GM21717 (cell line): Measurements from ENCODE around the gene LRP1.

Source experiments
- ATAC-seq: cut with Tn5 transposase; IDR thresholded peaks from one replicate; pipeline ENCODE4 v1.9.1; 2021; ENCODE audit warnings: mild to moderate bottlenecking, moderate library complexity; ENCODE audit not compliant: unreplicated experiment

The LRP1 gene

DNA sequence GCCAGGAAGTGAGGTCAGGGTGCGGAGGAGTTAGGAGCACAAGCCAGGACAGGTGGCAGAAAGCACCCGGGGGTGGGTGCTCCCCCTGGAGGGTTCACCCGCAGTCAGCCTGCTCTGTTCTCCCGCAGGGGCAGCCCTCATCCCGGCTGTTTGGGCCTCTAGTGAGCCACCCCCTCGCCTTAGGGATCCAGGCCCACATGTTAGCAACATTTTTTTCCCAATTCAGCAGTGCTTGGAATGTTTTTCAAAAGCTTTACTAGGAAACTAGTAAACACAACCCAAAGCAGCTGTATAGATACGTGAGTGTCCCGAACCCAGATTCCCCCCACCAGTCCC, 59.8 kb downstream of the LRP1 start:
- ATAC-seq, result no peak

DNA sequence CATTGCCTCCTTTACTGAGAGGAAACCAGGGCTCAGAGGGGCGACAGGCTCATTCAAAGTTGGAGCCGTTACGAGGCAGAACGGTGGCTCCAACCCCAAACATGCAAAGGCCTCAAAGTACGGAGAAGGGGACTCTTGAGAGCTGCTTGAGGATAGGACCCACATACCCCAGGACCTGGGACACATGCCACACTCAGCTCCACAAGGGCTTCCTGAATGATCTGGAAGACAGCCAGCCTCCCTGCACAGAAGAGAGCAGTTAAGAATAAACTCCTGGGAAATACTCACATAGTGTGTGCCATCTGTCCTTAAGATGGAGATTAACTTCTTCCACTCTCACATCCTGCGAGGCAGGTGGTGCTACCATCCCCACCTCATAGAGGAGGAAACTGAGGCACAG, 61.8 kb downstream of the LRP1 start:
- no peak for ATAC-seq

DNA sequence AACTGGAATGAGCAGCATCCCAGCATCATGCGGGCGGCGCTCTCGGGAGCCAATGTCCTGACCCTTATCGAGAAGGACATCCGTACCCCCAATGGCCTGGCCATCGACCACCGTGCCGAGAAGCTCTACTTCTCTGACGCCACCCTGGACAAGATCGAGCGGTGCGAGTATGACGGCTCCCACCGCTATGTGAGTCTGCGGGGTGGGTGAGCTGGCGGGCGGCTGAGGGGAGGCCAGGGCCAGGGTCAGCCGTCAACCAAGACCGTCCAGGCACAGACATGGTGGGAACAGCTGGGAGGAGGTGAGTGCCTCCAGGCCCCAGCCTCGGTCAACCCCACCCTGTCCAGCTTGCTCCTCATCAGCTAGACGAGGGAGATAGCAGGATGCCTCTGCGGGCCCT, 62.5 kb downstream of the LRP1 start:
- no peak for ATAC-seq

DNA sequence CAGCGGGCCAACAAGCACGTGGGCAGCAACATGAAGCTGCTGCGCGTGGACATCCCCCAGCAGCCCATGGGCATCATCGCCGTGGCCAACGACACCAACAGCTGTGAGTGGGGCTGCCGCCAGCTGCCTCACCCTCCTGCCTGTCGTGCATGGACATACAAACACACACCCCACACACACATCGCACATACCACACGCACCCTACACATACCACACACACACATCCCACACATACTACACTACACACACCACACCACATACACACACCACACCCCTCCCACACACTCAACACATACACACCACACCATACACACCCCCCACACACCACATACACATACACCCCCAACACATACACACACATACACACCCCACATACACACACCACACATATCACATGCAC, 63.1 kb downstream of the LRP1 start:
- no peak for ATAC-seq

DNA sequence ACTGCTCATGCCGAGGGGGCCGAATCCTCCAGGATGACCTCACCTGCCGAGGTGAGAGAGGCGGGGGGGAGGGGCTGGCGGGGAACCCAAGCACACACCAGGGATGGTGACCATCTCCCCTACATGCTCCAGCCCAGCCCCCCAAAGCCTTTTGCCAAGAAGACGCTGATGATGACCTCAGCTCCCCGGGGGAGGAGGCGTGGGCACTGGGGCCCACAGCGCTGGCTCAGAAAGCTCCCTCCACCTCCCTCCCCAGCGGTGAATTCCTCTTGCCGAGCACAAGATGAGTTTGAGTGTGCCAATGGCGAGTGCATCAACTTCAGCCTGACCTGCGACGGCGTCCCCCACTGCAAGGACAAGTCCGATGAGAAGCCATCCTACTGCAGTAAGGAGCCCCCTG, 64.6 kb downstream of the LRP1 start:
- no peak for ATAC-seq

DNA sequence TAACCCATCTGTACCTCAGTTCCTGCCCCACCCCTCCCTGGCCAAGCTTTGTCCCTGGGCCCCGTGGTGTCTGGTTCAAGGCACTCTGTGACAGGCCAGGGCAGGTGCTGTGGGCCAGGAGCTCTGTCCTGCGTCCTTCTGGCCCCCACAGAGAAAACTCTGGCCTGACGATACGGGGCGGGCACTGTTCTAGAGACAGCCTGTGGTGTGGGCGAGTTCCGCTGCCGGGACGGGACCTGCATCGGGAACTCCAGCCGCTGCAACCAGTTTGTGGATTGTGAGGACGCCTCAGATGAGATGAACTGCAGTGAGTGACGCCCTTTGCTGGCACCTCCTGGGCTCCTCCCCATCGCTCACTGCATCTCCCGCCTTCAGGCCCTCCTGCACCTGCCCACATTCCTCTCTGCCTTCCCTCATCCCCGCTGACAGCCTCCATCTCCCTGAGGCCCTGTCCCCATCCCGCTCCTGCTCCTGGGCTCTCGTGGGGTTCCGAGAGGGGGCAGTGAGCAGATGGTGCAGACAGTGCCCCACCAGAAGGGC, 65.5 kb downstream of the LRP1 start:
- ATAC-seq, result no peak

DNA sequence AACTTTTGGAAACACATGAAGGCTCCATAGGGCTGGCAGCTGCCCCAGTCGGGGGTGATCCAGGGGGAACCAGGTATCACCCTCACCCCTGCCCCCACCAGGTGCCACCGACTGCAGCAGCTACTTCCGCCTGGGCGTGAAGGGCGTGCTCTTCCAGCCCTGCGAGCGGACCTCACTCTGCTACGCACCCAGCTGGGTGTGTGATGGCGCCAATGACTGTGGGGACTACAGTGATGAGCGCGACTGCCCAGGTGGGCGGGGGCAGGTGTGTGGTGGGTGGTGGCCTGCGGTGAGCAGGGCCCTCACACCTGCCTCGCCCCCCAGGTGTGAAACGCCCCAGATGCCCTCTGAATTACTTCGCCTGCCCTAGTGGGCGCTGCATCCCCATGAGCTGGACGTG, 66.0 kb downstream of the LRP1 start:
- no peak for ATAC-seq

DNA sequence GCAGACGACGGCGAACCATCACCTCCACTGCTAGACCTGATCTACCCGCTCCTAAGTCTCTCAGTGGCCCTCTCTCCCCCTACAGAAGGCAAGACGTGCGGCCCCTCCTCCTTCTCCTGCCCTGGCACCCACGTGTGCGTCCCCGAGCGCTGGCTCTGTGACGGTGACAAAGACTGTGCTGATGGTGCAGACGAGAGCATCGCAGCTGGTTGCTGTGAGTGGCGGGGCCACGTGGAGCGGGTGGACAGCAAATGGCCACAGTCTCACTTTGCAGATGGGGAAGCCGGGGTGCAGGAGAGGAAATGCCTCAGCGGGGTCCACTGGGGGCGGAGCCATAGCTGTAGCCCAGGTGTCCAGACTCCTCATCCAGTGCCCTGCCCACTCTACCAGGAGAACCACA, 66.9 kb downstream of the LRP1 start:
- no peak for ATAC-seq

DNA sequence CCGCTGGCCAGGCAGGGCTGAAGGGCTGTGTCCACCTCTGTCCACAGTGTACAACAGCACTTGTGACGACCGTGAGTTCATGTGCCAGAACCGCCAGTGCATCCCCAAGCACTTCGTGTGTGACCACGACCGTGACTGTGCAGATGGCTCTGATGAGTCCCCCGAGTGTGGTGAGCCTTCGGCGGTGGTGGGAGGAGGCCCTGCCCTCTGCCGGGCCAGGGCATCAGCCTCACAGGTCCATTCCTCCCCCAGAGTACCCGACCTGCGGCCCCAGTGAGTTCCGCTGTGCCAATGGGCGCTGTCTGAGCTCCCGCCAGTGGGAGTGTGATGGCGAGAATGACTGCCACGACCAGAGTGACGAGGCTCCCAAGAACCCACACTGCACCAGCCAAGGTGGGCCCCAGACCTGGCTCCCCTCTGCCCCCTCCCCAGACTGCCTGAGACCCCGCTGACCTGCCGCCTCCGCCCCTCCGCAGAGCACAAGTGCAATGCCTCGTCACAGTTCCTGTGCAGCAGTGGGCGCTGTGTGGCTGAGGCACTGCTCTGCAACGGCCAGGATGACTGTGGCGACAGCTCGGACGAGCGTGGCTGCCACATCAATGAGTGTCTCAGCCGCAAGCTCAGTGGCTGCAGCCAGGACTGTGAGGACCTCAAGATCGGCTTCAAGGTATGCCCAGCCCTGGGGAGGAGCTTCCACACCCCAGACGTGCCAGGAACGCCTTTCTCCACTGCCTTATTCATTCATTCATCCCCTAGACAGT, 67.5 kb downstream of the LRP1 start:
- no peak for ATAC-seq

DNA sequence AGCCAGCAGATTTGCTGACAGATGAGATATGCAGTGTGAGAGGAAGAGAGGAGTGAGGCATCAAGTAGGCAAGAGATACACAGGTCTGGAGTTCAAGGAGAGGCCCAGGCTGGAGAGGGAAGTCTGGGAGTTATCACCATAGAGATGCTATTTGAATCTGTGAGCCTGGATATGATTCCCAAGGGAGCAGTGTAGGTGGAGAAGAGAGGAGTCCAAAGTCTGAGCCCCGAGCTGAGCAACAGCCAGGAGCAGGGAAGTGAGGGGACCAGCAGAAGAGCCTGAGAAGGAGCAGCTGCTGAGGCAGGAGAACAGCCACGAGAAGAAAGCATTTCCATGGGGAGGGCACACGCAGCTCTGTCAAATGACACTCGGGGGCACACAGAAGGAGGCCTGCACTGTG, 68.2 kb downstream of the LRP1 start:
- ATAC-seq, result no peak

DNA sequence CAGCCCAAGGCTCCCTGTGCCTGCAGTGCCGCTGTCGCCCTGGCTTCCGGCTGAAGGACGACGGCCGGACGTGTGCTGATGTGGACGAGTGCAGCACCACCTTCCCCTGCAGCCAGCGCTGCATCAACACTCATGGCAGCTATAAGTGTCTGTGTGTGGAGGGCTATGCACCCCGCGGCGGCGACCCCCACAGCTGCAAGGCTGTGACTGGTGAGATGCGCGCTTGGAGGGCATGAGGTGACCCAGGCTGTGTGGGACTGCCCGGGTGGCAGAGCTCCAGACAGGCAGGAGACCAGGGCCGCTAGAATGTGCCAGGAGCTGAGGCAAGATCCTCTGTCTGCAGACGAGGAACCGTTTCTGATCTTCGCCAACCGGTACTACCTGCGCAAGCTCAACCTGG, 68.7 kb downstream of the LRP1 start:
- ATAC-seq, result no peak

DNA sequence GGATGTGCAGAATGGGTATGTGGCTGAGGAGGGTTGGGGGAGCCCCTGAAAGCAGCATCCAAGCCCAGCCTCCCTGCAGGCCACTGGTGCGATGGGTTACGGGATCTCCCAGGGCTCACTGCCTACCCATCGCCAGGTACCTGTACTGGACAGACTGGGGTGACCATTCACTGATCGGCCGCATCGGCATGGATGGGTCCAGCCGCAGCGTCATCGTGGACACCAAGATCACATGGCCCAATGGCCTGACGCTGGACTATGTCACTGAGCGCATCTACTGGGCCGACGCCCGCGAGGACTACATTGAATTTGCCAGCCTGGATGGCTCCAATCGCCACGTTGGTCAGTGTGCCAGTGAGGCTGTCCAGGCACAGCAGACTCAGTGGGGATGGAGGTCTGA, 70.0 kb downstream of the LRP1 start:
- no peak for ATAC-seq

DNA sequence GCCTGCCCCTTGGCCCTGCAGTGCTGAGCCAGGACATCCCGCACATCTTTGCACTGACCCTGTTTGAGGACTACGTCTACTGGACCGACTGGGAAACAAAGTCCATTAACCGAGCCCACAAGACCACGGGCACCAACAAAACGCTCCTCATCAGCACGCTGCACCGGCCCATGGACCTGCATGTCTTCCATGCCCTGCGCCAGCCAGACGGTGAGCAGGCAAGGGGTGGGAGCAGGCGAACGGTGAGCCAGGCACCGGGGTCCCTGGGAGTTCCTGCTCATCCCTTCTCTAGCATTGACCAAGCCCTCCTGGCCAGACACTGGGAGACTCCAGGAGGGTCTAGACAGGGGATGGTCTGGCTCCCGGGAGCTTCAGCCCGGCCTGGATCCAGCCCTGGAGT, 70.9 kb downstream of the LRP1 start:
- no peak for ATAC-seq

DNA sequence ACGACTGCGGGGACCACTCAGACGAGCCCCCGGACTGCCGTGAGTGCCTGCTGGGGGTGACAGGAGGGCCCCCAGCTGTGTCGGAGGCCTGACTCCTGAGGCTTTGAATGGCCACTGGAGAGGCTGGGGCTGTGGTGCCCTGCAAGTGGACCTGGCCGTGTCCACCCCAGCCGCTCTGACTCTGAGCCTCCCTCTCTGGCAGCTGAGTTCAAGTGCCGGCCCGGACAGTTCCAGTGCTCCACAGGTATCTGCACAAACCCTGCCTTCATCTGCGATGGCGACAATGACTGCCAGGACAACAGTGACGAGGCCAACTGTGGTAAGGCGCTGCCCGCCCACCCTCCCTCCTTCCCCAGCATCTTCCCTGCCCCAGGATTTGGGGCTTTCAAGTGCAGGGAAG, 72.2 kb downstream of the LRP1 start:
- no peak for ATAC-seq

DNA sequence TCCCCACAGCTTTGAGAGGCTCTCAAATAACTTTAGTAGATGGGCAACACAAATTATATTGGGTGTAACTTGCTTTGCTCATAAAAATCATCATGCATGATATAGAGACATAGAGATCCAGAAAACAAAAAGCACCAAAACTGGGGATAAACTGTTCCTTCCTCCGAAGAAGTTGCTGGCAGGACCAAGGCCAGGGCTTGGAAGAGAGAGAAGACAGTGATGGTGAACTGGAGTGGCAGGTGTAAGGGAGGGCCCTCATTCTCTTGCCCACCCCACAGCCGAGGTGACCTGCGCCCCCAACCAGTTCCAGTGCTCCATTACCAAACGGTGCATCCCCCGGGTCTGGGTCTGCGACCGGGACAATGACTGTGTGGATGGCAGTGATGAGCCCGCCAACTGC, 72.9 kb downstream of the LRP1 start:
- ATAC-seq, result no peak

DNA sequence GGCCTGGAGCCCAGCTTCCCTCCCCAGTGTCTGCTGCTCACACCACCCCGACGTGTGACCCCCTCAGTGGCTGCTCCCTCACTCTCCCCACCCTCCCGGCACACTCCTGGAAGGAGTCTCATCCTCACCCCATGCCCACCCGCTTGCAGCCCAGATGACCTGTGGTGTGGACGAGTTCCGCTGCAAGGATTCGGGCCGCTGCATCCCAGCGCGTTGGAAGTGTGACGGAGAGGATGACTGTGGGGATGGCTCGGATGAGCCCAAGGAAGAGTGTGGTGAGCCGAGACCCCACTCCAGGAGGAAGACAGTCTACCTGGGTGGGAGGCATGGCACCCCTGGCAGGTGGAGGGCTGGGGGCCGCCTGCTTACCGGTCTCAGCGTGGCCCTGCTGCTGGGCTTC, 73.3 kb downstream of the LRP1 start:
- ATAC-seq, result no peak

DNA sequence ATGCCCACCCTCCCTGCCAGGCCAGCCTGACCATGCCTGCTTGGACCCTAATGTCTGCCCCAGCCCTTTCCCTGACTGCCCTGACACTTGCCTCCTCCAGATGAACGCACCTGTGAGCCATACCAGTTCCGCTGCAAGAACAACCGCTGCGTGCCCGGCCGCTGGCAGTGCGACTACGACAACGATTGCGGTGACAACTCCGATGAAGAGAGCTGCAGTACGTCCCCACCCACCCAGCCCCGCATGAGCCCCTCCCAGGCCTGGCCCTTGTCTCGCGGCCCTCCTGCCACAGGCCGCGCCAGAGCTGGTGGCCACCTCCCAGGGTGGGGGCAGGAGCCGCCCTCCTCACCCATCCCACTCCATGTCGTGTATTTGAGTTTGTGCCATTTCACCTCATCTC, 74.0 kb downstream of the LRP1 start:
- ATAC-seq, result no peak

DNA sequence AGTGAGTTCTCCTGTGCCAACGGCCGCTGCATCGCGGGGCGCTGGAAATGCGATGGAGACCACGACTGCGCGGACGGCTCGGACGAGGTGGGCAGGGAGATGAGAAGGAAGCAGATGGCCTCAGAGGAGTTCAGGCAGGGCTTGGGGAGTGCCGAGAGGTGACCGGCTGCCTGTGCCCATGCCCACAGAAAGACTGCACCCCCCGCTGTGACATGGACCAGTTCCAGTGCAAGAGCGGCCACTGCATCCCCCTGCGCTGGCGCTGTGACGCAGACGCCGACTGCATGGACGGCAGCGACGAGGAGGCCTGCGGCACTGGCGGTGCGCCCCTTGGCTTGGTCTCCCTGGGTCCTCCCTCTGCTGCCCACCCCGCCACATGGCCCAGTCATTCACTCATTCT, 74.9 kb downstream of the LRP1 start:
- no peak for ATAC-seq

DNA sequence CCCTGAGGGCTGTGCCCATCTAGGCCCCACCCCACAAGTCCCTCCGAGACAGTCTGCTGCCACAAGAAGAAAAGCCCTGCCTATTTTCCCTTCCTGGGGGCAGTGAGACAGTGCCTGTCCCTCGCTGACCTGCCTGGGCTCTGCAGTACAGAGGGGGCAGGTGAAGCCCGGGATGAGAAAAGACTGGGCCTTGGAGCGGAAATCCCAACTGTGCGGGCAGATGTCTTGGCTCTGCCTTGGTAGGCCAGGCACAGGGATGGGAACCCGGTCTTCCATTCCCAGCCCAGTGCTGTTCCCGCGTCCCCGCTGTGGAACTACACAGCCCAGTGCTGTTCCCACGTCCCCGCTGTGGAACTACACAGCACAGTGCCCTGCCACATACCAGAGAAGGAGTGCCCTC, 75.5 kb downstream of the LRP1 start:
- no peak for ATAC-seq

DNA sequence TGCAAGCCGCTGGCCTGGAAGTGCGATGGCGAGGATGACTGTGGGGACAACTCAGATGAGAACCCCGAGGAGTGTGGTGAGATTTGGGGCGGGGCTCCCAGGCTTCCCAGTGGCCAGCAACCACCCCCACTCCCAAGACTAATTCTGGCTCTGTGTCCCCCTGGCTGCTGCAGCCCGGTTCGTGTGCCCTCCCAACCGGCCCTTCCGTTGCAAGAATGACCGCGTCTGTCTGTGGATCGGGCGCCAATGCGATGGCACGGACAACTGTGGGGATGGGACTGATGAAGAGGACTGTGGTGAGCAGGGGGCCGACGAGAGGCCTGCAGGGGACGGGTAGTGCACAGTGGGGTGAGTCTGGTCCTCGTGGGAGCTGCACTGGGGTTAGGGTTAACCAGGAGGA, 76.2 kb downstream of the LRP1 start:
- ATAC-seq, result no peak

DNA sequence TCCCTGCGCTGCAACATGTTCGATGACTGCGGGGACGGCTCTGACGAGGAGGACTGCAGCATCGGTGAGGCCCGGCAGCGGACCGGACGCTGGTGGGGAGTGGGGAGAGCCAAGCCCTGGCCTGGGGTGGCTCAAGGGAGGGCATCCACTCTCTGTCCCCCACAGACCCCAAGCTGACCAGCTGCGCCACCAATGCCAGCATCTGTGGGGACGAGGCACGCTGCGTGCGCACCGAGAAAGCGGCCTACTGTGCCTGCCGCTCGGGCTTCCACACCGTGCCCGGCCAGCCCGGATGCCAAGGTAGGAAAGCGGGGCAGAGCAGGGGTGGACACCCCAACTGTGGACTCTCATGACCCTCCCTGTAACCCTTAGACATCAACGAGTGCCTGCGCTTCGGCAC, 76.9 kb downstream of the LRP1 start:
- ATAC-seq, result no peak

DNA sequence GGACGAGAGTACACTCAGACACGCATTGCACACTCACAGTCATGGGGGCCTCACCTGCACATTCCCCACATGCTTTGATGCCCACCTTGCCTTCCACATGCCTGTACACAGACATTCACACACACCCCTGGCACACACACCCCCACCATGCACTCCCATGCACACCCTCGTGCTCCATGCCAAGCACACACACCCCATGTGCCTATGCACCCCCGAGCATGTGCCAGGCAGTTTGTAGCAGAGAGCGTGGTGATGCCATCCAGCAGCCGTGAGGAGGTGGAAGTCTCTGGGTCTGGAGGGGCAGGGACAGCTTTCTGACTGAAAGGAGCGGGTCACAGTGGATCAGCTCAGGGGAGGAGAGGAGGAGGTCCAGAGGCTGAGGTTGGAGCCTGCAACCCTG, 77.6 kb downstream of the LRP1 start:
- no peak for ATAC-seq
